NK-92 (cell line): ENCODE data around the gene DACT2.
"Not testable (repeated sequence)": the region's sequence is repeated elsewhere in the genome, so short reads cannot be mapped to it uniquely, and the experiment has no call there.

Experiments used
- DNase-seq: peaks from one replicate; lab custom pipeline; 2025; ENCODE audit not compliant: unreplicated experiment; lab: John Stamatoyannopoulos, UW

DACT2 gene

DNA sequence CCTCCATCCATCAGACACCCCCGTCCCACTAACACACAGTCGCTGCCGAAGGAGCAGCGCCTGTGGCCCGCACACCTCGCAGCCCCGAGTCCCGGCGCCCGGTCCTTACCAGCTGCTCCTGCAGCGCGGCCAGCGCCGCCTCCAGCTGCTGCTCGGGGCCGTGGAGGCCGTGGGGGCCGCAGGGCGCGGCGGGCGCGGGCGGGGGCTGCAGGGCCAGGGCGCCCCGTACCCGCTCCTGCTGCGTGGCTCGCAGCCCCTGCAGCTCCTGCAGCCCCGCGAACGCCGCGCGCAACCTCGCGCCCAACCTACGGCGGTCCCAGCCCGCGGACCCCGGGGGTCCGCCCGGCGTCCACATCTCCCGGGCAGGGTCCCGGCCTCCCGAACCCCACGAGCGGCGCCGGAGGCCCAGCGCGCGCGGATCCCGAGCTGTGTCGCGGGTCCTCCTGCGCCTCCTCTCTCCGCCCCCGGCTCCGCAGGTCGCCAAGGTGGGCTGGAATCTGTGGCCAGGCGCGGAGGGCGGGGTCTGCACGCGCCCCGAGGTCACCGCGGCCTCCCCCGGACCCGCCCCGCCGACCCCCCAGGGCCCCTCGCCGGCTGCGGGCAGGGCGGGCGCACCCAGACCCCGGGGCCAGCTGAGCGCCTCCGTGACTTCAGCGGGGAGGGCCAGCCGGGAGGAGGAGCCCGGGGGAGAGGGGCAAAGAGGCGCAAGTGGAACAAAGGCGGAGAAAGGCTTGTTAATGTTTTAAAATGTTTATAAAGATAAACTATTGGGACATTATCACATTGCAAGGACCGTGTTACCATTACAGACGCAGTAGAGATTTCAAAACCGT lies at the start of gene DACT2:
Gene DACT2 (minus strand): TSS at position 499 of the 833 bp plus-strand sequence. CDS start 144 bp downstream, at position 355.
- no peak for DNase-seq

DNA sequence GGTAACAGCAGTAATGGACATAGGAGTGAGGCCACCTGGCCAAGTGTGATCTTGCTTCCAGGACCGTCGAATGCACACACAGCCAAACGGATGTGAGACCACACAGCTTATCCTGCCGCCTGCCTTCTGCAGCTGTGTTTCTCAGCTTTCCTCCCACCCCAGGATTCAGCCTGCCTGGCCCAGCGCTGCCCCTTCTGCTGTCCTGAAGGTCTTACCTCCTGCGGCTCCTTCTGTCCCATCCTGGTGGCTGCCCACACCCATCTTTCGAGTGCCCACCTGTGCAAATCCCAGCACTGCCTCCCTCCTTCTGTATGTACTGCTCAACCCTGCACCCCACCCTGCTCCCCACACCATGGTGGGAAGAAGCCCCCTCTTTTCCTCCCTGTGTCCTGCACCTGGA lies 49.4 kb upstream of the DACT2 start:
- no peak for DNase-seq

DNA sequence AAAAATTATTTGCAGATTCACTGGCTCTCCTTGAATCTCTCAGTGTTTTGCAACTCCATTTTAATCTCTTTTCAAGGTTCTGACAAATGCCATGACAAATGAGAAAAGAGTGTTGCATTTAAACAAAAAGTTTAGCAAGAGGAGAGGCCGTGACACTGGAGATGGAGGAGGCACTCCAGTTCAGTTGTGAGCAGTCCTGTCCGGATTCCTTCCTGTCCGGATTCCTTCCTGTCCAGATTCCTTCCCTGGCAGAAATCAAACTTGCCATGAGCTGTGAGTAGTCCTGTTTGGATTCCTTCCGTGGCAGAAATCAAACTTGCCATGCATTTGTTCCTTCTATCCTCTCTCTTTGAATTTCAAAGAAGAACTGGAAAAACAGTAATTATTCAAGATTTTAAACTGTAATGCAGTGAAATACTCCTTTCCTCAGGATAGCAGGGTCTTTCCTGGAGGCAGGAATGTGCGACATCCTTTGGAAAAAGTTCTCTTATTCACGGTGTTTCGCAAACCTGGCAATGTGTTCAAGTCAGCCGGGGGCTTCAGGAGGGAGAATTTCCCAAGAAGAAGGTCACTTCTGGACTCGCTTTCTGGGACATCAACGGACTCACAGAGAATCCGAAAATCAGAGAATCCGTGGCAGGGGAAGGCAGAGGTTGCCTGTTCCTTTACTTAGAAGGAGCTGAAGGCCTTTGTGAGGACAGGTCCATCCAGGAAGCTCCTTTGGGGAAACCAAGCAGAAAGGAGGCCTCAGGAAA lies 48.7 kb upstream of the DACT2 start:
- no peak for DNase-seq

DNA sequence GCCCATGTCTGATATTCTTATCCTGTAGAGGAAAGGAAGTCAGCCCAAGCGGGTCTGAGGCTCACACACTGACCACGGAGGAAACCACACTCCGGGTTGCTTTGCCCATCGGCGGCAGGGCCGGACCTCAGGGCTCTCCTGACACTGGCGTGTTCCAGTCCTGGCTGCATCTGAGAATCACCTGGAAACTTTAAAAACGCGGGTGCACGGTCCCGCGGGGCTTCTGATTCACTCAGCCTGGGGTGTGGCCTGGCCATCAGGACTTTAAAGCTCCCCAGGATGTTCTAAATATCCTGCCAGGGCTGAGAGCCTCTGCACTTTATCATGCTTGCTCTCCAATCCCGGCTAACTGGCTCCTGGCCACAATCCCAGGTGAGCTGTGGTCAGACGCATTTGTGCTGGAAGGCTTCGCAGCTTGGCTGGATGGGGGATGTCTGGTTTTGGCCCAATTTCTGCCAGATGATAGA lies 47.7 kb upstream of the DACT2 start:
- DNase-seq = no peak

DNA sequence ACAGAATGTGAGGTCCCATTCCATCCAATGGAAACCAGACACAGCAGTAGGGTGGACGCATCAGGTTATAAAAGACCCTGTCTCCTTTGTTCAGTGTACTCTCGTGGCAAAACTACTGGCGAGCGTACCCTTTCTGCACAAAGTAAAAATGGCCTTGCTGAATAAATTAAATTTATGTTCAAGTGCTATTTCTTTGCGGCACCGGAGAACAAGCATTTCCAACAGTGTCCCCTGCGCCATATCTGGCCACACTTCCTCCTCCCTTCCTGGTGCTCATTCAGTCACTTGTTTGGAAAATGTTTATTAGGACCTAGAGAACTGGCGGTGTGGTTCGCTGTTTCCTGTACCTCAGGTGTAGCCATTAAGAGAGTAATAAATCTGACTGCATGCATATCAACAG lies 46.9 kb upstream of the DACT2 start:
- DNase-seq = no peak

GRCh38 chr6:168365422-168366165 lies 46.0 kb upstream of the DACT2 start:
- no peak for DNase-seq

- DNase-seq = no peak
These were observed 45.3 kb upstream of the DACT2 start for GRCh38 chr6:168364793-168365421.

GRCh38 chr6:168363811-168364792 lies 44.5 kb upstream of the DACT2 start:
- no peak for DNase-seq

DNA sequence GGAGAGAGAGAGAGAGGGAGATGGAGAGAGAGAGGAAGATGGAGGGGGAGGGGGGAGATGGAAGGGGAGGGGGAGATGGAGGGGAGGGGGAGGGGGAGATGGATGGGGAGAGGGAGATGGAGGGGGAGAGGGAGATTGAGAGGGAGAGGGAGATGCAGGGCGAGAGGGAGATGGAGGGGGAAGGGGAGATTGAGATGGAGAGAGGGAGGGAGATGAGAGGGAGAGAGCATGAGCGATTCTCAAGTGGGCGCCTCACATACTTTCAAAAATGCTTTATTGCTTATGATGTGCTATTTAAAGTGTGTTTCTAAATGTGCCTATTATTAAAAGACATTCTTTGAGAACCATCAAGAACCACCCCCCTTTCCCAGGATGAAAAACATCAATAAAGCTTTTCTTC lies 43.7 kb upstream of the DACT2 start:
- no peak for DNase-seq

- no peak for DNase-seq
These were observed 42.9 kb upstream of the DACT2 start for GRCh38 chr6:168362276-168362990.

- DNase-seq = no peak
These were observed 42.2 kb upstream of the DACT2 start for GRCh38 chr6:168361766-168362165.

DNA sequence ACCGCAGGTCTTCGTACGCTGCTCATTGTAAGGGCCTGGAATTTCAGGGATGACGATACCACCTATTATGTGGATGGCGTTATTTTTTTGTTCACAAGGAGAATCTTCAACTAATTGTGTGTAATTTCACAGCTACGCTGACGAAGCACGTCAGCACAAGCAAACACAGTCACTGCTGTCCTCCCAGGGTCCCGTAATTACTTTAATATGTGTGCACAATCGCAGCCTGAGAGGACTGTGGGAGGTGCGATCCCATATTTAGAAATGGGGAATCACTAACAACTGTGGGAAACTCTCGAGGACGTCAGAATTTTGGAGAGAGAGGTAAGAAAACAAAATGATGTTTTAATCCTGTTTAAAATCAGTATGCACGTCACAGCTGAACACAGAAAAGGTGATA lies 40.2 kb upstream of the DACT2 start:
- no peak for DNase-seq

DNA sequence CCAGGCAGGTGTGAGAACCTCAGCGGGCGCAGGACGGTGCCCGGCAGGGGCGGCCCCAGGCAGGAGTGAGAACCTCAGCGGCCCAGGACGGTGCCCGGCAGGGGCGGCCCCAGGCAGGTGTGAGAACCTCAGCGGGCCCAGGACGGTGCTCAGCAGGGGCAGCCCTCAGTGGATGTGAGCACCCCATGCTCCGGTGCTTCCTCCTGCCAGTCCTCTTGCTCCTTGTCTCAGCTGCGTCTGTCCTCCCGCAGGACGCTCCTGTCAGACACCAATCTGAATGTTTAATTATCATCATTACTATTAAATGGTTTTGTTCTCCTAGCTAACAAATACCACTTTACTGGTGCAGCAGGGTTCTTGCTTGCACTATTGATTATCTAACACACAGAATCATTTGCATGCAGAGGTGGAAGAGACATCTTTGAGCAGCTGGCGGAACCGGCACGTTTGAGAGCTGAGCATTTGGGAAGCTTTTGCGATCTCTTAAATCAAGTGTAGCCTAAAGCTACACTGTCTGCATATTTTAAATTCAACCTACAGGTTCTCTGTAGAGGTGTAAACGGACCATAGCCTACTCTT lies 39.4 kb upstream of the DACT2 start:
- no peak for DNase-seq

GRCh38 chr6:168356872-168357271 lies 37.3 kb upstream of the DACT2 start:
- DNase-seq = not testable (repeated sequence)

DNA sequence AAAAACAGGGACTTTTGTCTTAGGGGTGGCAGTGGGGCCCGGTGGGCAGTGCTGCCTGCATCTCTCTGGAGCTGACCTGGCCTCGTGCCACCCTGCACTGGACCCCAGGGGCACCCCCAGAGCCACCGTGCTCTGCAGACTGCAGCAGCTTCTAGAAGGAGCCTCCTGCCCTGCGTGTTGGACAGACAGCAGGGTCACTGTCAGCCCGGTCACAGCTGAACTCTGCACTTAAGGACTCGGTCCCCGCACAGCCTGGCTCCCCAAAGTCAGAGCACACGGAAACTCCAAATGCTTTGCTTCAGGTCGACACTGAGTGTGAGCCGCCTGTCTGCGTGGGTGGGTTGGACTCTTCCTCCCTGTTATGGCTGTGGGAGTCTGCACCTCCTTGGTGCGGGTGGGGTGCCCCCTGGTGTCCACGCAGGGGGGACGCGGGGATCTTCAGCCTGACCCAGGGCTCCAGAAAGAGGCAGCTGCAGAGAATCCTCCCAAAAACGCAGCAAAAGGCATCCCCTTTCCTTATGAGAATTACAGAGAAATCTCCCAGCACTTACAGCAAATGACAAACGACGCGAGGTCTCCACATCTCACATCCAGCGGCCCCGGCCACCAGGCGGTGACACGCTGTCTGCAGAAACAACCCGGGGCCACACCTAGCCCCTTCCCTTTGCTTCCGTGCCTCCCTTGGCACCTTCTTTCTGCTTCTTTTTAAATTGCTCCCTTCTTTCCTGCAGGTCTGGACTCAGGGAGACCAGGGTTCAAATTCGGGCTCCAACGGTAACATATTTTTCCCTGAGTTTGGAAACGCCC lies 36.3 kb upstream of the DACT2 start:
- no peak for DNase-seq

DNA sequence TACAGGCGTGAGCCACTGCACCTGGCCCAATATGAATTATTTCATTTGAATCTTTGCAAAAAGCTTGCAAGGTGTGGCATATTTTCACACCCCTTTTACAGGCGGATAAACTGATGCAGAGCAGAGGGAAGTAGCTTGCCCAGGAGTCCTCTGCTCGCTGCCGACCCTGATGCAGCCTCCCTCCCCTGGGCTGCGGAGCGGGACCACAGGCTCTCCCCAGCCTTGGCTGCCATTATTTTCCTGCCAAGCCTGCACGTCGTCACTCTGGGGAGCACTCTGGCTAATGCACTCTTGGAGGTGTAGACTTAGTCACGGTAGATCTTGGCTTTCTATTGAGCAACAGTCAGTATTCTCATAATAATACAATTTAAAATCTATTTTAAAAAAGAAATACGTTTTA lies 34.8 kb upstream of the DACT2 start:
- DNase-seq = no peak

- no peak for DNase-seq
These were observed 33.5 kb upstream of the DACT2 start for GRCh38 chr6:168353041-168353440.

DNA sequence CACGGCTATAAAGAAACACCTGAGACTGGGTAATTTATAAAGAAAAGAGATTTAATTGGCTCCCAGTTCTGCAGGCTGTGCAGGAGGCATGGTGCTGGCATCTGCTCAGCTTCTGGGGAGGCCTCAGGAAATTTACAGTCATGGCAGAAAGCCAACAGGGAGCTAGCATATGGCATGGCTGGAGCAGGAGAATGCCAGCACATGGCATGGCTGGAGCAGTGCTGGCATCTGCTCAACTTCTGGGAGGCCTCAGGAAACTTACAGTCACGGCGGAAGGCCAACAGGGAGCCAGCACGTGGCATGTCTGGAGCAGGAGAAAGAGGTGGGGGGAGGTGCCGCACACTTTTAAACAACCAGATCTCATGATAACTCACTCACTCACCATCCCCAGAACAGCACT lies 32.5 kb upstream of the DACT2 start:
- no peak for DNase-seq
